Fibroblast of pulmonary artery (primary cell): ENCODE measurements around the gene MAN1B1.

Experiments
- DNase-seq: peaks from one replicate; pipeline ENCODE4 v3.0.0-alpha.2; 2010; ENCODE audit warnings: low read depth
- H3K4me3 ChIP-seq: replicated peaks from 2 replicates; pipeline ENCODE4 v1.5.1; 2011; ENCODE audit warnings: low read depth, mild to moderate bottlenecking, control low read depth, low read length, moderate library complexity
- TF ChIP-seq, protein P1 (sequence below): IDR thresholded peaks from 2 replicates; pipeline ENCODE4 v1.5.1; 2011; ENCODE audit warnings: mild to moderate bottlenecking, control low read depth, low read length, inconsistent platforms; ENCODE audit errors: missing control alignments

The MAN1B1 gene

DNA sequence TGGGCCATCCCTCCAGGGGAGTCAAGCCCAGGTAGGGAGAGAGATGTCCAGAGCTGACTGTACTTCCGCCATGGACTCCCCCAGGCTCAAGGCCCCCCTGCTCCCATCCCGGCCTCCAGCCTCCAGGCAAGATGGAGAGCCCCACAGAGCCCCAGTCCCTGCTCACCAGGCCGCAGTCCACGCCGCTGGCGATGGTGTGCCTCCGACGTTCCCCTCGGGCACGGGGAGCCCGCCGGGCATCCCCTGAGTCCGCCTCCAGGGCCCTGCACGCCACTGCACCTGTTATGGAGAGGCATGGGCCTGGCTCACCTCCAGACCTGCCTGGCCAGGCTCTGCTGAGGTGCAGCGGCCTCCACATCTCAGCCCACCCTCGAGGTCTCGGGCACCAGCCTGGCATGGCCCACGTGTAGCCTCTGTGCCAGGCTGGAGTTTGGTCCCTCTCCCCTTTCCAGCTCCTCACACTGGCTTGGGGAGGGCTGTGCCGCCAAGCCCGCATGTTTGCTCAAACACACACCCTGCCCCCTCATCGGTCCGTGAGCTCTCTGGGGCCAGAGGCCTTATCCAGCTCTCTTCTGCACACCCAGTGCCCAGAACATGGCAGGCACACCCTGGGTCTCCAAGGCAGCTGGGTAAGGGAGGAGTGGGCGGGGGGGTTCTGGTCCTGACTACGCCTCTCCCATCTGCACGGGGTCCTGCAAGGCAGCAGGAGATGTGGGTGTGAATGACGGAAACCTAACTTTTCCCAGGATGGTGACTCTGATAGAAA lies 20.5 kb upstream of the MAN1B1 start:
- H3K4me3 ChIP-seq: no peak overlapping the region
- TF ChIP-seq, protein P1, sequence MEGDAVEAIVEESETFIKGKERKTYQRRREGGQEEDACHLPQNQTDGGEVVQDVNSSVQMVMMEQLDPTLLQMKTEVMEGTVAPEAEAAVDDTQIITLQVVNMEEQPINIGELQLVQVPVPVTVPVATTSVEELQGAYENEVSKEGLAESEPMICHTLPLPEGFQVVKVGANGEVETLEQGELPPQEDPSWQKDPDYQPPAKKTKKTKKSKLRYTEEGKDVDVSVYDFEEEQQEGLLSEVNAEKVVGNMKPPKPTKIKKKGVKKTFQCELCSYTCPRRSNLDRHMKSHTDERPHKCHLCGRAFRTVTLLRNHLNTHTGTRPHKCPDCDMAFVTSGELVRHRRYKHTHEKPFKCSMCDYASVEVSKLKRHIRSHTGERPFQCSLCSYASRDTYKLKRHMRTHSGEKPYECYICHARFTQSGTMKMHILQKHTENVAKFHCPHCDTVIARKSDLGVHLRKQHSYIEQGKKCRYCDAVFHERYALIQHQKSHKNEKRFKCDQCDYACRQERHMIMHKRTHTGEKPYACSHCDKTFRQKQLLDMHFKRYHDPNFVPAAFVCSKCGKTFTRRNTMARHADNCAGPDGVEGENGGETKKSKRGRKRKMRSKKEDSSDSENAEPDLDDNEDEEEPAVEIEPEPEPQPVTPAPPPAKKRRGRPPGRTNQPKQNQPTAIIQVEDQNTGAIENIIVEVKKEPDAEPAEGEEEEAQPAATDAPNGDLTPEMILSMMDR: no peak
- no peak for DNase-seq

DNA sequence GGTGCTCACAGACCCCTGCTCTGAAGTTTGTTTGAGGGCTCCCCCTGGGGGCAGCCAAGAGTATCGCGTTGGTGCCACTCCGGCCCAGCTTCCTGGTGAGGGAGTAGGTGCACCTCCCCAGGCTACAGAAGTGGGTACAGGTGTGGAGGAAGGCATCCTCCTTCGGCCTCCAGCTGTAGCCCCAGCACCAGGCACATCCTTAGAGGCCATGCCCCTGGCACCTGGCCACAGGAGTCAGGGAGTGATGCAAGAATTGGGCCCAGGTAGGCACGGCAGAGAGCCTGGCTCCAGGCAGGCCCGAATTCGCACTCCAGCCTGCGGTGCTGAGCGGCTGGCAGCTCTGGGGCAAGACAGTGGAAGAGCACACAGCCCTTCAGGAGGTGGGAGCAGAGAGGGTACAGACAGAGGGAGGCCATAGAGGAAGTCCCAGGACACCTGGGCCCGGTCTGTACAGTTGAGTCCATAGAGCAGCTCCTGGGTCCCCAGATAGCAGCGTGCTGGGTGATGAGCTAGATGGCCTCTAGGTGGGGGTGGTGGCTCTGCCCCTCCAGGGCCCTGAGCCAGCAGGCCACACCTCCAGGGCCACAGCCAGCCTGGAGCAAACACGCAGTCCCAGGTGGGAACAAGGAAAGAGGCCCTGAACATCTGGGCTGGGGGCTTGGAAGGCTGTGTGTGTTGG lies 18.8 kb upstream of the MAN1B1 start:
- peak; percentile 83 for DNase-seq
- TF ChIP-seq, protein P1: peak; percentile 82
- H3K4me3 ChIP-seq: no peak overlapping the region

DNA sequence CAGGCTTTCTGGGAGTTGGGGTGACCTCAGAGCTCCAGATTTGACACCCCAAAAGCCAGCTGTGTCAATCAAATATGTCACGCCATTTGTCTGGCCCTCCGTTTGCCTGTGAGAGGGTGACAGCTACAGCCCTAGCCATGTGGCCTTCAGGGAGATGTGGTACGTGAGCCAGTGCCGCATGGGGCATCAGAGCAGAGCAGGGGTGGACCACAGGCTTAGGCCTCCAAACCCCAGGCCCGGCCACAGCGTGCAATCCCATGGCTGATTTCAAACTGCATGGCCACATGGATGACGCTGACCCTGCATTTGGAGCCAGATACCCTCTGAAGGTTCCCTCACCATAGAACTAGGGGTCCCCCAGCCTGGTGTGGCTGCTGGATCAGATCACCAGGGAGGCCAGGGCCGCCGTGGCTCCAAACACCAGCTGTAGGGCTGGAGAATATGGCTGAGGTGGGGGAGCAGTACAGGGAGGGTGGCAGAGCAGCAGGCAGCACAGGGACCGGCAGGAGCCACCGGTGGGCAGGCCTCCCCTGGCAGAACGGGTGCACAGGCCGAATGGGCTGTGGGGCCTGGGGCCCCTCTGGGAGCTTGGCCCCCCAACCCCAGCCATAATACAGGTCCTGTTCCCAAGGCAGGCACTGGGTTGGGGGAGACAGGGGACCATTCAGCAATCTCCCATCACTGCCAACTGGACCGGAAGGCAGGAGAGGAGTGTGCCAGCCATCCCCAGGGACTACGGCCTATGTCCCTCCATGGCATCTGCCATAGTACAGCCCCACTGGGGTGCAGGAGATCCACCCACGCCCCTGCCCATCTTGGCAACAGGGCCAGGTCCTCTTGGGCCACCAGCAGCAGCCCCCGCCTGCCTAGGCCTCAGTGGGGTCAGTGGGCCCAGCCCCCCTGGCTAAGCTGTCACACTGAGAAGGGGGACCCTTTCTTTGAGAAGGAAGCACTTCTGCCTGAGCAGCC lies 18.0 kb upstream of the MAN1B1 start:
- H3K4me3 ChIP-seq: no peak overlapping the region
- TF ChIP-seq, protein P1: no peak
- DNase-seq: no peak

DNA sequence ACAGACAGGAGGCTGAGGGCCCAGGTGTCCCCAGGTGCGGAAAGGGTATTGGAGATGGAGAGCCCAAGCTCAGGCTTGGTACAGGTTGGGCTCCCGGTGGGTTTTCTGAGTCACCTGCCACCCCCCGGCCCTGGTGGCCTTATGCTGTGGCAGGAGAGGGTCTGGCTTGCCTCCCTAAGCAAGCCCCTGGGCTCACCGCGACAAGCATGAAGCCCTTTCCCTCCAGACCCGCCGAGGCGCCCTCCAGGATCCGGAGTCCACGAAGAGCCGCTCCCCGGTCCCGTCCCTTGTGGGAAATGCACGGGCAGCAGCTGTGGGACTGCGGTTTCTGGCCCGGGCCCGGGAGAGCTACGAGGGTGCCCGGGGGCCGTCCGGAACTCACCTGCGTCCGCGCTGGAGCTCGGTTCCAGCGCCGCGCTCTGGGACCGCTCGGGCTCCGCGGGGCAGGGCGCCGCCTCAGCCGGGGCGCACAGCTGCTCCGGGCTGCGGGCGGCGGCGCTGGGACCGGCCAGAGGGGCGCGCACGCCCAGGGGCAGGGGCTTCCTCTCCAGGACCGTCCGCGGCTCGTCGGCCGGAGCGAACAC lies 17.2 kb upstream of the MAN1B1 start:
- TF ChIP-seq, protein P1: no peak
- DNase-seq: no peak
- no peak overlapping the region for H3K4me3 ChIP-seq

DNA sequence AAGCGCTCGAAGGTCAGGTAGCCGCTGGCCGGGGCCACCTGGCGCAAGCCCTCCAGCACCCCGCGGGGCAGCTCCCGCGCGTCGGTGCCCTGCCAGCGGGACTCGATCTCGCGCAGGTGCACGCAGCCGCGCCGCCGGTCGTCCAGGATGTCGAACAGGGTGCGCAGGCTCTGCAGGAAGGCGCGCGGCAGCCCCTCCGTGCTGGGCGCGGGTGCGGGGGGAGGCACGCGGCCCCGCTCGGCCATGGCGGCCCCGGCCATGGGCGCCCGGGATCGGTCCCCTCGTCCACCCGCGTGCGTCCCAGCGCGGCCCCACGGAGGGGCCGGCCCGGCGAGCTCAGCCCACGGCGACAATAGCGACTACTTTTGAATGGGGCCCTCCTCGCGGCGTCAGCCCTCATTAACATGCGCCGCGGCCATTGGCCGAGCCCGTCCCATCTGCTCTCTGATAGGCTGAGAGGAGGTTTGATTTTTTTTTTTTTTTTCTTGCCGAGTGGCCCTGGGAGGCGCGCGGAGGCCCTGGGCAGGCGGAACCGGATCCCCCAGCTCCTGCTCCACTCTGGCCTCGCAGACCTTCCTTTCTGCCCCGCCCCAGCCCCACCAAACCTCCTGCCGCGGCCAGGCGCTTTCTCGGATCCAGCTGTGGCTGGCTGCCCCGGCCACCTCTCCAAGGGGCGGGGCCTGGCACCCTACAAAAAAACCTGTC lies 16.4 kb upstream of the MAN1B1 start, which contains the start of gene SAPCD2:
TSS of gene SAPCD2 (minus strand) at position 357 of the 705 bp plus-strand sequence. CDS start at position 260, 97 bp downstream.
- peak; percentile 81 for DNase-seq
- H3K4me3 ChIP-seq: peak within 1 kb of the TSS; percentile 36
- TF ChIP-seq, protein P1: no peak

DNA sequence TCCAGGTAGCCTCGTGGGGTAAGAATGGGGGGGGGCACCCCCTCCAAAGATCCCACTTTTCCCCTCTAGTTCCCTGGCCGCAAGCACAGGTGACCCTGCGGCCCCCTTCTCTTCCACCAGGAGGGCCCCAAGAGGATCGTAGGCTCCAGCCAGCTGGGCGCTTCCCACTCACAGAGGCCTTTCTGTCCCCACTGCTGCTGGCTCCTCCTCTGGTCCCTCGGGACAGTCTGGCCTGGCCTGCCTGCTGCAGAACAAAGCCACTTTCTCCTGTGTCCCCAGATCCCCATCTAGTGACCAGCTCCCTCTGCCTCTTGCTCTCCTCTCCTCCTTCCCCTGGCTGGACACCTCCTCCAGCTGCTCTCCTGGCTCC lies 15.9 kb upstream of the MAN1B1 start:
- no peak for DNase-seq
- TF ChIP-seq, protein P1: no peak
- peak overlapping the region; percentile 36 for H3K4me3 ChIP-seq
